ENCODE results near the gene SLC25A28.

GRCh38 chr10:99609186-99609585 is 11.1 kb downstream of the SLC25A28 start:
- no peak for TF ChIP-seq EZH2phosphoT487 (IDR thresholded peaks at IDR 0.05; ENCODE audit: borderline replicate concordance)
- no peak for TF ChIP-seq CTCF (conservative IDR thresholded peaks at IDR 0.05; ENCODE audit: low read length)
